Trophoblast cell (in vitro differentiated cells and primary cell): Measurements from ENCODE around the gene AP1G2.

Source experiments
- DNase-seq, 2 donors: peaks; one replicate each; pipeline ENCODE4 v3.0.0-alpha.2; 2016
- H2AFZ ChIP-seq: 2 replicates; pipeline ENCODE4 v1.6.1; 2013; ENCODE audit warnings: low read length, moderate library complexity, mild to moderate bottlenecking; ENCODE audit not compliant: insufficient read depth, poor library complexity
- H2AK5ac ChIP-seq: 2 replicates; pipeline ENCODE4 v1.6.1; 2013; ENCODE audit warnings: mild to moderate bottlenecking, low read length
- H2BK120ac ChIP-seq: 2 replicates; pipeline ENCODE4 v1.6.1; 2013; ENCODE audit warnings: low read length, mild to moderate bottlenecking, moderate library complexity; ENCODE audit not compliant: insufficient read depth, poor library complexity
- H2BK12ac ChIP-seq: 2 replicates; pipeline ENCODE4 v1.6.1; 2013; ENCODE audit warnings: mild to moderate bottlenecking, low read length, moderate library complexity
- H2BK5ac ChIP-seq: 2 replicates; pipeline ENCODE4 v1.6.1; 2013; ENCODE audit warnings: low read length, low read depth, moderate library complexity, mild to moderate bottlenecking; ENCODE audit not compliant: poor library complexity
- H3K14ac ChIP-seq: 2 replicates; pipeline ENCODE4 v1.6.1; 2013; ENCODE audit warnings: mild to moderate bottlenecking, low read length
- H3K18ac ChIP-seq: 2 replicates; pipeline ENCODE4 v1.6.1; 2013; ENCODE audit warnings: mild to moderate bottlenecking, low read length
- H3K23ac ChIP-seq: 2 replicates; pipeline ENCODE4 v1.6.1; 2013; ENCODE audit warnings: low read length
- H3K27ac ChIP-seq: 2 replicates; pipeline ENCODE4 v1.5.1; 2013; ENCODE audit warnings: low read depth, mild to moderate bottlenecking, inconsistent platforms, low read length, moderate library complexity
- H3K27me3 ChIP-seq: 2 replicates; pipeline ENCODE4 v1.6.1; 2013; ENCODE audit warnings: inconsistent platforms, mild to moderate bottlenecking, low read length, moderate library complexity; ENCODE audit not compliant: insufficient read depth
- H3K36me3 ChIP-seq, 2 experiments: 1 replicate in 1 of 2; 2 replicates in 1 of 2; pipeline ENCODE4 v1.6.1; 2013; ENCODE audit warnings: low read length in 2 of 2, mild to moderate bottlenecking in 2 of 2, moderate library complexity in 1 of 2; ENCODE audit not compliant: insufficient read depth in 2 of 2, control insufficient read depth in 1 of 2
- H3K4ac ChIP-seq: 2 replicates; pipeline ENCODE4 v1.6.1; 2013; ENCODE audit warnings: low read depth, mild to moderate bottlenecking, low read length, moderate library complexity
- H3K4me1 ChIP-seq, 2 experiments: 1 replicate in 1 of 2; 2 replicates in 1 of 2; pipeline ENCODE4 v1.6.1; 2013; ENCODE audit warnings: low read length in 2 of 2, mild to moderate bottlenecking in 2 of 2, moderate library complexity in 1 of 2; ENCODE audit not compliant: insufficient read depth in 2 of 2, control insufficient read depth in 1 of 2
- H3K4me2 ChIP-seq: 2 replicates; pipeline ENCODE4 v1.6.1; 2013; ENCODE audit warnings: inconsistent platforms, mild to moderate bottlenecking, low read length, moderate library complexity
- H3K4me3 ChIP-seq: 2 replicates; pipeline ENCODE4 v1.5.1; 2013; ENCODE audit warnings: mild to moderate bottlenecking, low read depth, low read length, inconsistent platforms
- H3K79me1 ChIP-seq: one replicate; pipeline ENCODE4 v1.6.1; 2013; ENCODE audit warnings: low read length
- H3K79me2 ChIP-seq: 2 replicates; pipeline ENCODE4 v1.6.1; 2013; ENCODE audit warnings: low read length, mild to moderate bottlenecking; ENCODE audit not compliant: control insufficient read depth, insufficient read depth, poor library complexity
- H3K9ac ChIP-seq: 2 replicates; pipeline ENCODE4 v1.6.1; 2013; ENCODE audit warnings: mild to moderate bottlenecking, low read length
- H3K9me3 ChIP-seq: 2 replicates; pipeline ENCODE4 v1.6.1; 2013; ENCODE audit warnings: low read depth, mild to moderate bottlenecking, control low read depth, inconsistent platforms, low read length; ENCODE audit not compliant: insufficient read depth
- H4K12ac ChIP-seq: 2 replicates; pipeline ENCODE4 v1.6.1; 2013; ENCODE audit warnings: low read depth, mild to moderate bottlenecking, low read length, moderate library complexity
- H4K8ac ChIP-seq: 2 replicates; pipeline ENCODE4 v1.6.1; 2013; ENCODE audit warnings: low read depth, mild to moderate bottlenecking, low read length, moderate library complexity
- H4K91ac ChIP-seq: one replicate; pipeline ENCODE4 v1.6.1; 2013; ENCODE audit warnings: low read depth, mild to moderate bottlenecking, low read length, moderate library complexity
- WGBS: extraction: QIAGEN DNeasy Blood & Tissue Kit; methylation state at CpG from one replicate; pipeline ENCODE4 v1.1.7; 2013; ENCODE audit warnings: missing lambda C conversion rate; ENCODE audit not compliant: insufficient read length, insufficient coverage; ENCODE audit errors: extremely low coverage; 5-methylcytosine and 5-hydroxymethylcytosine counted together

The AP1G2 gene

GRCh38 chr14:23545740-23546365 lies 21.7 kb downstream of the AP1G2 start:
- Histone ChIP-seq H2AK5ac (no peak overlapping the region), H4K12ac (no peak overlapping the region), H3K27ac (no peak overlapping the region), H3K4me1 (peaks cover 3 to 9% of the 10 kb centered on the region in 2 experiments), H3K4me2 (no peak overlapping the region), H3K36me3 (peaks cover 0 to 2% of the 10 kb centered on the region in 2 experiments), H3K9me3 (no peaks in the 10 kb centered on the region), H2BK5ac (no peak overlapping the region), H3K4me3 (no peak overlapping the region), H3K18ac (no peak overlapping the region), H3K79me2 (no peaks in the 10 kb centered on the region), H2BK120ac (no peak overlapping the region), H3K79me1 (no peaks in the 10 kb centered on the region), H3K14ac (no peak overlapping the region), H2BK12ac (no peak overlapping the region), H2AFZ (no peak overlapping the region), H3K27me3 (no peaks in the 10 kb centered on the region), H3K9ac (peak overlapping the region; percentile 11), H3K4ac (no peak overlapping the region), H3K23ac (no peak overlapping the region), H4K8ac (no peak overlapping the region), H4K91ac (no peak overlapping the region)
- WGBS, result no CpG with 5 or more reads among the region's 4 CpGs
- no peak for DNase-seq

- H3K4me1 ChIP-seq, result peaks cover 0 to 3% of the 10 kb centered on the region in 2 experiments
These were observed 22.8 kb downstream of the AP1G2 start for GRCh38 chr14:23544511-23545447.

GRCh38 chr14:23543403-23543802 lies 24.2 kb downstream of the AP1G2 start:
- Histone ChIP-seq H2AK5ac (no peak overlapping the region), H3K27me3 (no peaks in the 10 kb centered on the region), H3K23ac (no peak overlapping the region), H3K36me3 (peaks cover 0 to 2% of the 10 kb centered on the region in 2 experiments), H3K79me1 (no peaks in the 10 kb centered on the region), H3K4ac (no peak overlapping the region), H3K79me2 (no peaks in the 10 kb centered on the region), H3K18ac (no peak overlapping the region), H2AFZ (no peak overlapping the region), H4K12ac (no peak overlapping the region), H2BK5ac (no peak overlapping the region), H3K14ac (no peak overlapping the region), H3K27ac (no peak overlapping the region), H3K9me3 (no peaks in the 10 kb centered on the region), H3K4me1 (peaks cover 0 to 2% of the 10 kb centered on the region in 2 experiments), H4K91ac (no peak overlapping the region), H3K4me2 (no peak overlapping the region), H2BK120ac (no peak overlapping the region), H2BK12ac (no peak overlapping the region), H3K9ac (no peak overlapping the region), H4K8ac (no peak overlapping the region), H3K4me3 (no peak overlapping the region)
- DNase-seq, result no peak
- WGBS, result no CpG with 5 or more reads among the region's 5 CpGs

More at GRCh38 chr14:23544511-23545447, 22.8 kb downstream of the AP1G2 start:
- no peak overlapping the region for H2AK5ac ChIP-seq
- no peak overlapping the region for H4K12ac ChIP-seq
- no peak overlapping the region for H2BK120ac ChIP-seq
- H3K79me1 ChIP-seq, result no peaks in the 10 kb centered on the region
- no peak for DNase-seq
- no peak overlapping the region for H3K14ac ChIP-seq
- H3K4me2 ChIP-seq, result no peak overlapping the region
- peak overlapping the region; percentile 23 for H3K4me3 ChIP-seq
- H3K79me2 ChIP-seq, result no peaks in the 10 kb centered on the region
- no peak overlapping the region for H3K27ac ChIP-seq
- no peak overlapping the region for H4K8ac ChIP-seq
- H3K4ac ChIP-seq, result no peak overlapping the region
- no peak overlapping the region for H2BK12ac ChIP-seq
- H2AFZ ChIP-seq, result no peak overlapping the region
- peaks cover 0 to 2% of the 10 kb centered on the region in 2 experiments for H3K36me3 ChIP-seq
- WGBS, result no CpG with 5 or more reads among the region's 25 CpGs
- no peaks in the 10 kb centered on the region for H3K9me3 ChIP-seq
- H2BK5ac ChIP-seq, result no peak overlapping the region
- H3K9ac ChIP-seq, result no peak overlapping the region
- no peak overlapping the region for H3K18ac ChIP-seq
- no peak overlapping the region for H4K91ac ChIP-seq
- no peaks in the 10 kb centered on the region for H3K27me3 ChIP-seq
- H3K23ac ChIP-seq, result no peak overlapping the region

GRCh38 chr14:23542261-23542660 lies 25.3 kb downstream of the AP1G2 start:
- Histone ChIP-seq H3K4me2 (no peak overlapping the region), H3K4ac (no peak overlapping the region), H2AK5ac (no peak overlapping the region), H2BK120ac (no peak overlapping the region), H3K4me1 (no peaks in the 10 kb centered on the region), H3K36me3 (peaks cover 0 to 2% of the 10 kb centered on the region in 2 experiments), H3K79me1 (no peaks in the 10 kb centered on the region), H3K14ac (no peak overlapping the region), H3K27me3 (no peaks in the 10 kb centered on the region), H4K91ac (no peak overlapping the region), H2AFZ (no peak overlapping the region), H3K9ac (no peak overlapping the region), H3K27ac (no peak overlapping the region), H2BK12ac (no peak overlapping the region), H3K18ac (no peak overlapping the region), H4K8ac (no peak overlapping the region), H3K79me2 (no peaks in the 10 kb centered on the region), H3K4me3 (no peak overlapping the region), H3K23ac (no peak overlapping the region), H3K9me3 (no peaks in the 10 kb centered on the region), H2BK5ac (no peak overlapping the region), H4K12ac (no peak overlapping the region)
- DNase-seq, result no peak
- no CpG with 5 or more reads among the region's 5 CpGs for WGBS
